WTC11 (cell line): ENCODE measurements around the gene PLA2G2D. TPM values are rescaled to one million over a fixed set of nuclear protein-coding genes. Genes with fewer than 3 reads are reported as not detected.

Experiments used
- ATAC-seq: fragments of 200-7000 bp; cut with Tn5 transposase; 2 replicates; pipeline ENCODE4 v1.10.0; 2021; ENCODE audit warnings: mild to moderate bottlenecking, moderate library complexity
- CTCF ChIA-PET: fragments of 300-600 bp; sonication (Branson Sonifier 250); formaldehyde crosslinking; loops from one replicate; lab custom pipeline; 2021; ENCODE audit warnings: antibody characterized with exemption; lab: Charles Lee
- POLR2A ChIA-PET: fragments of 350-600 bp; sonication (Branson Sonifier 250); formaldehyde crosslinking; loops from one replicate; lab custom pipeline; 2021; ENCODE audit warnings: antibody characterized with exemption; lab: Charles Lee
- DNase-seq: peaks from one replicate; pipeline ENCODE4 v3.0.0; 2021; ENCODE audit warnings: low spot score
- H3K27ac Mint-ChIP-seq: 2 replicates; pipeline ENCODE4 v1.8.0; 2021; ENCODE audit warnings: mixed read lengths
- H3K27me3 Mint-ChIP-seq: 2 replicates; pipeline ENCODE4 v1.8.0; 2021; ENCODE audit warnings: low read depth, mild to moderate bottlenecking, moderate library complexity, mixed read lengths
- H3K36me3 Mint-ChIP-seq: 2 replicates; pipeline ENCODE4 v1.8.0; 2021; ENCODE audit warnings: mixed read lengths
- H3K4me1 Mint-ChIP-seq: 2 replicates; pipeline ENCODE4 v1.8.0; 2022; ENCODE audit warnings: mixed read lengths
- H3K4me3 Mint-ChIP-seq: 2 replicates; pipeline ENCODE4 v1.8.0; 2021; ENCODE audit warnings: mild to moderate bottlenecking, moderate library complexity, mixed read lengths
- H3K9me3 Mint-ChIP-seq: 2 replicates; pipeline ENCODE4 v1.8.0; 2021; ENCODE audit warnings: mixed read lengths
- ATF2 ChIP-seq: sonication (generic); formaldehyde crosslinking; IDR thresholded peaks from 2 replicates; pipeline ENCODE4 v1.8.1; 2022; ENCODE audit warnings: low read depth, missing genetic modification reagents, borderline replicate concordance
- CDX4 ChIP-seq: fragments of 250-450 bp; sonication (Bioruptor Pico); IDR thresholded peaks from 2 replicates; pipeline ENCODE4 v1.9.0; 2021; ENCODE audit warnings: moderate library complexity, mild to moderate bottlenecking, inconsistent platforms, borderline replicate concordance
- CREM ChIP-seq: sonication (generic); formaldehyde crosslinking; IDR thresholded peaks from 2 replicates; pipeline ENCODE4 v1.8.1; 2022; ENCODE audit warnings: mild to moderate bottlenecking, missing genetic modification reagents, moderate library complexity
- E2F1 ChIP-seq: sonication (generic); formaldehyde crosslinking; IDR thresholded peaks from 2 replicates; pipeline ENCODE4 v1.8.0; 2022; ENCODE audit warnings: mild to moderate bottlenecking, missing genetic modification reagents
- E2F5 ChIP-seq: sonication (generic); formaldehyde crosslinking; IDR thresholded peaks from 2 replicates; pipeline ENCODE4 v1.8.1; 2022; ENCODE audit warnings: mild to moderate bottlenecking, moderate library complexity, missing genetic modification reagents
- ETV6 ChIP-seq: sonication (generic); formaldehyde crosslinking; IDR thresholded peaks from 2 replicates; pipeline ENCODE4 v1.8.1; 2022; ENCODE audit warnings: mild to moderate bottlenecking, missing genetic modification reagents
- FOXP1 ChIP-seq: sonication (generic); formaldehyde crosslinking; IDR thresholded peaks from 2 replicates; pipeline ENCODE4 v1.8.0; 2022; ENCODE audit warnings: missing genetic modification reagents, mild to moderate bottlenecking, moderate library complexity, borderline replicate concordance
- FOXP4 ChIP-seq: sonication (generic); formaldehyde crosslinking; IDR thresholded peaks from 2 replicates; pipeline ENCODE4 v1.8.0; 2022; ENCODE audit warnings: mild to moderate bottlenecking, missing genetic modification reagents
- GABPB1 ChIP-seq: sonication (generic); formaldehyde crosslinking; IDR thresholded peaks from 2 replicates; pipeline ENCODE4 v1.8.1; 2023; ENCODE audit warnings: mild to moderate bottlenecking, missing genetic modification reagents
- IRF1 ChIP-seq: sonication (generic); formaldehyde crosslinking; IDR thresholded peaks from 2 replicates; pipeline ENCODE4 v1.8.0; 2023; ENCODE audit warnings: missing genetic modification reagents
- MLX ChIP-seq: sonication (generic); formaldehyde crosslinking; IDR thresholded peaks from 2 replicates; pipeline ENCODE4 v1.8.1; 2023; ENCODE audit warnings: mild to moderate bottlenecking, missing genetic modification reagents, moderate library complexity
- NR3C1 ChIP-seq: sonication (generic); formaldehyde crosslinking; conservative IDR thresholded peaks from 2 replicates; pipeline ENCODE4 v1.8.1; 2023; ENCODE audit warnings: low read depth, mild to moderate bottlenecking, missing genetic modification reagents
- OVOL2 ChIP-seq: fragments of 250-450 bp; sonication (Bioruptor Pico); IDR thresholded peaks from 2 replicates; pipeline ENCODE4 v1.9.0; 2021; ENCODE audit warnings: mild to moderate bottlenecking, borderline replicate concordance
- PREB ChIP-seq: sonication (generic); formaldehyde crosslinking; IDR thresholded peaks from 2 replicates; pipeline ENCODE4 v1.8.1; 2022; ENCODE audit warnings: mild to moderate bottlenecking, missing genetic modification reagents, moderate library complexity, borderline replicate concordance
- ZNF219 ChIP-seq: sonication (generic); formaldehyde crosslinking; IDR thresholded peaks from 2 replicates; pipeline ENCODE4 v1.8.0; 2023; ENCODE audit warnings: missing genetic modification reagents, mild to moderate bottlenecking, borderline replicate concordance
- ZNF281 ChIP-seq: sonication (generic); formaldehyde crosslinking; IDR thresholded peaks from 2 replicates; pipeline ENCODE4 v1.8.0; 2023; ENCODE audit warnings: mild to moderate bottlenecking, missing genetic modification reagents
- ZNF532 ChIP-seq: fragments of 250-450 bp; sonication (Bioruptor Pico); IDR thresholded peaks from 2 replicates; pipeline ENCODE4 v1.9.0; 2021; ENCODE audit warnings: mild to moderate bottlenecking, borderline replicate concordance
- total RNA-seq: library from RNA; stranded (reverse); gene quantifications from 3 replicates; pipeline ENCODE4 v1.2.3, GENCODE V29; 2021

Gene PLA2G2D
- total RNA-seq, 1 experiment from 2014 or later = not detected

- no peak for TF ChIP-seq ZNF281 (CRISPR knock-in tag)
- no peak for TF ChIP-seq PREB (CRISPR knock-in tag)
- no peak for TF ChIP-seq CREM
- no peak for TF ChIP-seq FOXP4 (CRISPR knock-in tag)
- no peak for TF ChIP-seq NR3C1 (CRISPR knock-in tag)
Observed at GRCh38 chr1:20120796-20121195, 1.5 kb upstream of the PLA2G2D start (continued).

- POLR2A ChIA-PET = no interaction called here
- ATAC-seq = no peak
- H3K4me1 Mint-ChIP-seq = peaks cover 9% of the 10 kb centered on the region
- H3K36me3 Mint-ChIP-seq = no peaks in the 10 kb centered on the region
- DNase-seq = no peak
- no peak overlapping the region for H3K4me3 Mint-ChIP-seq
- TF ChIP-seq ZNF219 (CRISPR knock-in tag) (no peak), MLX (CRISPR knock-in tag) (no peak), OVOL2 (CRISPR knock-in tag) (no peak), GABPB1 (CRISPR knock-in tag) (no peak), ZNF532 (no peak), ETV6 (CRISPR knock-in tag) (no peak), E2F1 (CRISPR knock-in tag) (no peak), ATF2 (CRISPR knock-in tag) (no peak), FOXP1 (CRISPR knock-in tag) (no peak), IRF1 (CRISPR knock-in tag) (no peak), CDX4 (CRISPR knock-in tag) (no peak), E2F5 (no peak)
- TF ChIP-seq, all 79 proteins: peak for 0
- H3K9me3 Mint-ChIP-seq = no peaks in the 10 kb centered on the region
- no peaks in the 10 kb centered on the region; the same call in 1 of the 2 replicates for H3K27me3 Mint-ChIP-seq
- CTCF ChIA-PET = interaction anchor here (1.0 kb wide), 1 partner anchor 48 kb away, joined by 3 read pairs; no protein-coding TSS in a partner anchor
- H3K27ac Mint-ChIP-seq = no peak overlapping the region
Observed at GRCh38 chr1:20117236-20117635, 2.1 kb downstream of the PLA2G2D start.
